HepG2 (cell line): ENCODE data around the gene RFC2. TPM values are rescaled to one million over a fixed set of nuclear protein-coding genes. Genes with fewer than 3 reads are reported as not detected.

Experiments used
- ATAC-seq: fragments of 200-7000 bp; cut with Tn5 transposase; 3 replicates; pipeline ENCODE4 v1.9.1; 2020; ENCODE audit warnings: mild to moderate bottlenecking, moderate library complexity
- BruUV-seq: library from RNA; stranded (reverse); fragments of 400-500 nt; replicated peaks from 2 replicates; lab custom pipeline; 2021; lab: Mats Ljungman, UMichigan
- CTCF ChIA-PET: fragments of 300-600 bp; formaldehyde crosslinking; extraction: SDS; loops from one replicate; lab custom pipeline; 2021; ENCODE audit warnings: low total read pairs, inconsistent platforms, low intra/inter-chr PET ratio; lab: Yijun Ruan, JAX
- POLR2A ChIA-PET: fragments of 350-600 bp; sonication (Branson Sonifier 250); formaldehyde crosslinking; loops from one replicate; lab custom pipeline; 2020; ENCODE audit warnings: antibody characterized with exemption, inconsistent platforms; lab: Yijun Ruan, JAX
- DNase-seq: peaks from one replicate; pipeline ENCODE4 v3.0.0-alpha.2; 2015; ENCODE audit warnings: low spot score
- FAIRE-seq: peaks from 3 replicates; lab custom pipeline; 2011; peaks lifted over from hg19 to GRCh38; lab: Jason Lieb, UNC
- H2AFZ ChIP-seq: one replicate; pipeline ENCODE4 v1.6.1; 2011; ENCODE audit warnings: low read length, inconsistent platforms
- H3K27ac ChIP-seq: fragments of 300-600 bp; 3 replicates; pipeline ENCODE4 v1.8.0; 2011; ENCODE audit warnings: mixed run types, mild to moderate bottlenecking, mixed read lengths, low read length, inconsistent platforms; ENCODE audit not compliant: insufficient read depth; ENCODE audit errors: extremely low read length
- H3K27me3 ChIP-seq, 2 experiments: fragments of 200-600 bp in 1 of 2; 2 replicates in 1 of 2; 3 replicates in 1 of 2; pipeline versions ENCODE4 v1.6.0 to v1.8.0; 2011; ENCODE audit warnings: low read length in 2 of 2, mild to moderate bottlenecking in 2 of 2, moderate library complexity in 2 of 2, inconsistent platforms in 1 of 2; ENCODE audit not compliant: insufficient read depth in 2 of 2, control insufficient read depth in 1 of 2
- H3K36me3 ChIP-seq, 2 experiments: fragments of 200-600 bp in 1 of 2; replicated peaks in 1 of 2; 2 replicates in 1 of 2; 3 replicates in 1 of 2; pipeline versions ENCODE4 v1.5.1 to v1.8.0; 2011; ENCODE audit warnings: low read length in 2 of 2, inconsistent platforms in 1 of 2; ENCODE audit not compliant: insufficient read depth in 2 of 2, control insufficient read depth in 1 of 2
- H3K4me1 ChIP-seq: 2 replicates; pipeline ENCODE4 v1.5.1; 2012; ENCODE audit warnings: low read length, inconsistent platforms; ENCODE audit not compliant: insufficient read depth
- H3K4me2 ChIP-seq: 2 replicates; pipeline ENCODE4 v1.6.0; 2011; ENCODE audit warnings: low read depth, low read length, inconsistent platforms
- H3K4me3 ChIP-seq, 3 experiments: fragments of 200-600 bp in 1 of 3; sonication (generic), shearing (Covaris generic) in 1 of 3; replicated peaks in 1 of 3; 2 replicates each; pipeline ENCODE4 v1.5.1; 2011 to 2016; ENCODE audit warnings: low read length in 3 of 3, inconsistent platforms in 2 of 3, low read depth in 2 of 3, mild to moderate bottlenecking in 2 of 3, control low read depth in 1 of 3, mixed read lengths in 1 of 3; ENCODE audit not compliant: insufficient read depth in 1 of 3
- H3K79me2 ChIP-seq: one replicate; pipeline ENCODE4 v1.6.1; 2011; ENCODE audit warnings: low read length, inconsistent platforms; ENCODE audit not compliant: insufficient read depth
- H3K9ac ChIP-seq: 2 replicates; pipeline ENCODE4 v1.6.0; 2011; ENCODE audit warnings: mild to moderate bottlenecking, low read depth, low read length, inconsistent platforms; ENCODE audit not compliant: insufficient read depth
- H3K9me3 ChIP-seq: 2 replicates; pipeline ENCODE4 v1.5.1; 2012; ENCODE audit warnings: mild to moderate bottlenecking, low read length
- H4K20me1 ChIP-seq: 2 replicates; pipeline ENCODE4 v1.6.0; 2011; ENCODE audit warnings: inconsistent platforms, mild to moderate bottlenecking, low read length, moderate library complexity; ENCODE audit not compliant: insufficient read depth
- BCL6 ChIP-seq: IDR thresholded peaks from 2 replicates; pipeline ENCODE4 v1.6.1; 2016; ENCODE audit warnings: missing genetic modification reagents, missing compliant biosample characterization
- CEBPG ChIP-seq: IDR thresholded peaks from 2 replicates; pipeline ENCODE4 v1.6.1; 2016
- KDM5A ChIP-seq: fragments of 200-600 bp; sonication (generic); IDR thresholded peaks from 2 replicates; pipeline ENCODE4 v1.7.0; 2018; ENCODE audit warnings: antibody characterized with exemption, mild to moderate bottlenecking, low read length, borderline replicate concordance
- NFKBIZ ChIP-seq: IDR thresholded peaks from 2 replicates; pipeline ENCODE4 v1.6.1; 2018; ENCODE audit warnings: missing genetic modification reagents, missing compliant biosample characterization
- SMARCC2 ChIP-seq: fragments of 450-650 bp; IDR thresholded peaks from 2 replicates; pipeline ENCODE4 v1.6.1; 2017; ENCODE audit warnings: antibody characterized with exemption, mild to moderate bottlenecking
- TEAD2 ChIP-seq: sonication (generic); formaldehyde crosslinking; IDR thresholded peaks from 2 replicates; pipeline ENCODE4 v1.9.0; 2021; ENCODE audit warnings: missing genetic modification reagents
- TOPORS ChIP-seq: sonication (generic); formaldehyde crosslinking; IDR thresholded peaks from 2 replicates; pipeline ENCODE4 v1.8.0; 2023; ENCODE audit warnings: mild to moderate bottlenecking, missing genetic modification reagents
- ZC3H4 ChIP-seq: sonication (generic); formaldehyde crosslinking; IDR thresholded peaks from 2 replicates; pipeline ENCODE4 v1.4.0; 2020; ENCODE audit warnings: missing genetic modification reagents, borderline replicate concordance
- ZKSCAN5 ChIP-seq: sonication (generic); formaldehyde crosslinking; IDR thresholded peaks from 2 replicates; pipeline ENCODE4 v1.5.1; 2020; ENCODE audit warnings: mild to moderate bottlenecking, missing genetic modification reagents
- ZNF121 ChIP-seq: sonication (generic); formaldehyde crosslinking; IDR thresholded peaks from 2 replicates; pipeline ENCODE4 v1.5.0; 2020; ENCODE audit warnings: mild to moderate bottlenecking, missing genetic modification reagents
- ZNF160 ChIP-seq: sonication (generic); formaldehyde crosslinking; IDR thresholded peaks from 2 replicates; pipeline ENCODE4 v1.8.0; 2022; ENCODE audit warnings: mild to moderate bottlenecking, inconsistent platforms, missing genetic modification reagents
- ZNF20 ChIP-seq: sonication (generic); formaldehyde crosslinking; IDR thresholded peaks from 2 replicates; pipeline ENCODE4 v1.4.0; 2020; ENCODE audit warnings: mild to moderate bottlenecking, moderate library complexity, missing genetic modification reagents
- ZNF251 ChIP-seq: sonication (generic); formaldehyde crosslinking; IDR thresholded peaks from 2 replicates; pipeline ENCODE4 v1.9.0; 2021; ENCODE audit warnings: mild to moderate bottlenecking, missing genetic modification reagents
- ZNF510 ChIP-seq: sonication (generic); formaldehyde crosslinking; IDR thresholded peaks from 2 replicates; pipeline ENCODE4 v1.4.0; 2020; ENCODE audit warnings: low read depth, mild to moderate bottlenecking, missing genetic modification reagents
- ZNF670 ChIP-seq: sonication (generic); formaldehyde crosslinking; IDR thresholded peaks from 2 replicates; pipeline ENCODE4 v1.8.0; 2022; ENCODE audit warnings: mild to moderate bottlenecking, missing genetic modification reagents, borderline replicate concordance
- ZNF749 ChIP-seq: sonication (generic); formaldehyde crosslinking; IDR thresholded peaks from 2 replicates; pipeline ENCODE4 v1.8.0; 2022; ENCODE audit warnings: mild to moderate bottlenecking, missing genetic modification reagents, moderate library complexity, borderline replicate concordance
- ZNF790 ChIP-seq: sonication (generic); formaldehyde crosslinking; IDR thresholded peaks from 2 replicates; pipeline ENCODE4 v1.8.0; 2022; ENCODE audit warnings: missing genetic modification reagents, mild to moderate bottlenecking, borderline replicate concordance
- WGBS: methylation state at CpG from one replicate; pipeline ENCODE4 v1.1.6; 2017; ENCODE audit warnings: low lambda C conversion rate; 5-methylcytosine and 5-hydroxymethylcytosine counted together
- in situ Hi-C: cut with HindIII; loops from 2 replicates; pipeline ENCODE4 v1.10.0; 2017; ENCODE audit warnings: low pct_unique_long_range_greater_than_20kb; ENCODE audit not compliant: extremely low pct_ligation_motif_present
- intact Hi-C: fragments of 100-400 bp; cut with micrococcal nuclease; formaldehyde crosslinking; loops from one replicate; pipeline ENCODE4 v1.10.0; 2022; ENCODE audit not compliant: unreplicated experiment
- polyA plus RNA-seq, 8 experiments: library from polyadenylated mRNA; depleted of rRNA in 3 of 8; stranded (reverse) in 7 of 8; unstranded in 1 of 8; fragments of >200 nt; fragmentation: Illumina TruSeq in 4 of 8; extraction: Trizol in 4 of 8; gene quantifications; 2 replicates each; pipeline versions ENCODE4 v1.2.1 to v1.2.3, GENCODE V29; 2011 to 2016; ENCODE audit warnings: low read depth in 4 of 8, missing spikeins in 1 of 8, mixed read lengths in 1 of 8; ENCODE audit not compliant: insufficient read depth in 1 of 8
- total RNA-seq, 5 experiments: library from RNA; depleted of rRNA; stranded (reverse); fragments of >200 nt; fragmentation: Illumina TruSeq; extraction: Trizol; gene quantifications; 2 replicates each; pipeline ENCODE4 v1.2.3, GENCODE V29; 2016; ENCODE audit warnings: low read depth in 1 of 5
- TF ChIP-seq, protein P1 (sequence below): sonication (generic); formaldehyde crosslinking; IDR thresholded peaks from 2 replicates; pipeline ENCODE4 v1.8.0; 2022; ENCODE audit warnings: low read depth, missing genetic modification reagents
- TF ChIP-seq, protein P2 (sequence below): sonication (generic); formaldehyde crosslinking; IDR thresholded peaks from 2 replicates; pipeline ENCODE4 v1.5.0; 2020; ENCODE audit warnings: missing genetic modification reagents

Gene RFC2
- total and polyA plus RNA-seq, 2 of the 13 experiments (the other 11 are each of a cell fraction or from before 2014, with no cell fraction given) = 14.6 to 43.5 TPM

DNA sequence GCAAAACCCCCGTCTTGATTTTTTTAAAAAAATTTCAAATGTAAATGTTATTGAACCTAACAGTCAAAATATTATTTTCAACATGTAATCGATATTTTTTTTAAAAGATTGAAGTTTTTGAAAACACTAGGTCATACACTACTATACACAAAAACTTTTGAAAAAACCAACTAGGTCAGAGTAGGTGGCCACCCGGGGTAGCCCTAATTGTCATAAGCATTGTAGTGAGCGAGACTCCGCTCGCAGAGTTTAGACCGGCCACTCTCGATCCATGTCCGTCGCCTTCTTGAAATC, 417 bp downstream of the RFC2 start:
- no peak for TF ChIP-seq ZNF251 (CRISPR knock-in tag)
- 0 out of 2 replicates have a peak, but pooled peaks have one; percentile 33 for TF ChIP-seq ZNF20 (CRISPR knock-in tag)
- TF ChIP-seq ZNF121 = 0 out of 2 replicates have a peak, but pooled peaks have one; percentile 35
- TF ChIP-seq ZNF790 (CRISPR knock-in tag) = 0 out of 2 replicates have a peak, but pooled peaks have one; percentile 18
- no peak for TF ChIP-seq ZNF510 (CRISPR knock-in tag)
- H3K9ac ChIP-seq = peak overlapping the region; percentile 95
- peak overlapping the region; percentile 83 to 98 (median 83) for H3K4me3 ChIP-seq
- no peaks in the 10 kb centered on the region for H4K20me1 ChIP-seq
- H3K4me2 ChIP-seq = peak overlapping the region; percentile 93
- H3K79me2 ChIP-seq = peaks cover 12% of the 10 kb centered on the region
- H3K27me3 ChIP-seq = no peaks in the 10 kb centered on the region; a peak in 1 of 5 replicates
- peak overlapping the region; percentile 79 for H3K27ac ChIP-seq
- intact Hi-C loops = no loop called here
- ChIA-PET POLR2A (interaction anchor here (1.0 to 1.9 kb wide), 2 partner anchors 14 to 34 kb away, joined by 3 to 6 read pairs; no protein-coding TSS in a partner anchor), CTCF (no interaction called here)
- in situ Hi-C loops = no loop called here
- BruUV-seq = TSS peak; percentile 85
- H3K36me3 ChIP-seq = peaks cover 3 to 20% of the 10 kb centered on the region in 2 experiments; a peak in 3 of 5 replicates
- no peaks in the 10 kb centered on the region for H3K9me3 ChIP-seq
- DNase-seq (no peak), FAIRE-seq (no peak), ATAC-seq (peak; percentile 22)
- H2AFZ ChIP-seq = no peak overlapping the region
- 5% methylated on average over 10 of the region's 10 CpGs for WGBS
- peaks cover 62% of the 10 kb centered on the region for H3K4me1 ChIP-seq

DNA sequence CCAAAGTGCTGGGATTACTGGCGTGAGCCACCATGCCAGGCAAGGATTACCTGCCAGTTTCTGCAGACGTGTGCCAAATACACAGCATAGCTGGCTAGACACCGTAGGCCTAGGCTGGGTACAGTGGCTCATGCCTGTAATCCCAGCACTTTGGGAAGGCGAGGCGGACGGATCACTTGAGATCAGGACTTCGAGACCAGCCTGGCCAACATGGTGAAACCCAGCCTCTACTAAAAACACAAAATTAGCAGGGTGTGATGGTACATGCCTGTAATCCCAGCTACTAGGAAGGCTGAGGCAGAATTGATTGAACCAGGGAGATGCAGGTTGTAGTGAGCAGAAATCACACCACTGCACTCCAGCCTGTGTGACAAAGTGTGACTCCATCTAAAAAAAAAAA, 868 bp downstream of the RFC2 start:
- BruUV-seq = no TSS peak
- Histone ChIP-seq H3K27ac (peak overlapping the region; percentile 79), H4K20me1 (no peaks in the 10 kb centered on the region), H3K9ac (peak overlapping the region; percentile 95), H3K4me1 (peaks cover 58% of the 10 kb centered on the region), H3K4me3 (peak overlapping the region; percentile 83 to 98 (median 83)), H3K36me3 (peaks cover 3 to 23% of the 10 kb centered on the region in 2 experiments; a peak in 3 of 5 replicates), H3K4me2 (peak overlapping the region; percentile 93), H3K9me3 (no peaks in the 10 kb centered on the region), H3K79me2 (peaks cover 12% of the 10 kb centered on the region), H2AFZ (no peak overlapping the region), H3K27me3 (no peaks in the 10 kb centered on the region; a peak in 1 of 5 replicates)
- DNase-seq (no peak), FAIRE-seq (peak; percentile 65), ATAC-seq (no peak)
- CTCF ChIA-PET = no interaction called here
- intact Hi-C loops = no loop called here
- in situ Hi-C loops = no loop called here
- 73% methylated on average over 7 of the region's 7 CpGs for WGBS
- POLR2A ChIA-PET = interaction anchor here (1.9 kb wide), 1 partner anchor 33 kb away, joined by 6 read pairs; no protein-coding TSS in a partner anchor
- TF ChIP-seq, protein P1, sequence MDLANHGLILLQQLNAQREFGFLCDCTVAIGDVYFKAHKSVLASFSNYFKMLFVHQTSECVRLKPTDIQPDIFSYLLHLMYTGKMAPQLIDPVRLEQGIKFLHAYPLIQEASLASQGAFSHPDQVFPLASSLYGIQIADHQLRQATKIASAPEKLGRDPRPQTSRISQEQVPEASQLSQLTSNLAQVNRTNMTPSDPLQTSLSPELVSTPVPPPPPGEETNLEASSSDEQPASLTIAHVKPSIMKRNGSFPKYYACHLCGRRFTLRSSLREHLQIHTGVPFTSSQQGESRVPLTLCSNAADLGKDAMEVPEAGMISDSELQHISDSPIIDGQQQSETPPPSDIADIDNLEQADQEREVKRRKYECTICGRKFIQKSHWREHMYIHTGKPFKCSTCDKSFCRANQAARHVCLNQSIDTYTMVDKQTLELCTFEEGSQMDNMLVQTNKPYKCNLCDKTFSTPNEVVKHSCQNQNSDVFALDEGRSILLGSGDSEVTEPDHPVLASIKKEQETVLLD (CRISPR knock-in tag) = no peak
- TF ChIP-seq, protein P2, sequence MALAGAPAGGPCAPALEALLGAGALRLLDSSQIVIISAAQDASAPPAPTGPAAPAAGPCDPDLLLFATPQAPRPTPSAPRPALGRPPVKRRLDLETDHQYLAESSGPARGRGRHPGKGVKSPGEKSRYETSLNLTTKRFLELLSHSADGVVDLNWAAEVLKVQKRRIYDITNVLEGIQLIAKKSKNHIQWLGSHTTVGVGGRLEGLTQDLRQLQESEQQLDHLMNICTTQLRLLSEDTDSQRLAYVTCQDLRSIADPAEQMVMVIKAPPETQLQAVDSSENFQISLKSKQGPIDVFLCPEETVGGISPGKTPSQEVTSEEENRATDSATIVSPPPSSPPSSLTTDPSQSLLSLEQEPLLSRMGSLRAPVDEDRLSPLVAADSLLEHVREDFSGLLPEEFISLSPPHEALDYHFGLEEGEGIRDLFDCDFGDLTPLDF (CRISPR knock-in tag) = no peak
- TF ChIP-seq ZNF160 (CRISPR knock-in tag) (no peak), BCL6 (no peak), SMARCC2 (no peak), TOPORS (CRISPR knock-in tag) (no peak), TEAD2 (CRISPR knock-in tag) (no peak), CEBPG (CRISPR knock-in tag) (no peak), ZNF749 (CRISPR knock-in tag) (no peak), ZNF670 (no peak), NFKBIZ (no peak), ZKSCAN5 (CRISPR knock-in tag) (no peak), KDM5A (no peak), ZC3H4 (CRISPR knock-in tag) (no peak)
